Activated T-helper 2 cell treated with anti-CD3 and anti-CD28 coated beads, Interferon-gamma antibody, Interleukin-2, Interleukin-4, amounts not matched to agents 10 μg/mL and 5 μg/mL and 100 μg/mL, durations not matched to agents 14 hours and 24 hours and 36 hours (primary cell): ENCODE results near the gene ATCAY. TPM values are rescaled to one million over a fixed set of nuclear protein-coding genes. Genes with fewer than 3 reads are reported as not detected.
"Not testable (repeated sequence)": the region's sequence is repeated elsewhere in the genome, so short reads cannot be mapped to it uniquely, and the experiment has no call there.

Experiments used
- DNase-seq: peaks from one replicate; pipeline ENCODE4 v3.0.0; 2021; ENCODE audit warnings: low spot score
- H3K27ac Mint-ChIP-seq: one replicate; pipeline ENCODE4 v1.8.0; 2021; ENCODE audit warnings: mixed read lengths
- H3K27me3 Mint-ChIP-seq: one replicate; pipeline ENCODE4 v1.8.0; 2021; ENCODE audit warnings: low read depth, mixed read lengths
- H3K36me3 Mint-ChIP-seq: one replicate; pipeline ENCODE4 v1.8.0; 2021; ENCODE audit warnings: low read depth, mixed read lengths
- H3K4me1 Mint-ChIP-seq: one replicate; pipeline ENCODE4 v1.8.0; 2021; ENCODE audit warnings: low read depth, mixed read lengths
- H3K4me3 Mint-ChIP-seq: one replicate; pipeline ENCODE4 v1.8.0; 2021; ENCODE audit warnings: low read depth, mild to moderate bottlenecking, moderate library complexity, mixed read lengths
- H3K9me3 Mint-ChIP-seq: one replicate; pipeline ENCODE4 v1.8.0; 2021; ENCODE audit warnings: mixed read lengths
- intact Hi-C: fragments of 100-400 bp; cut with micrococcal nuclease; formaldehyde crosslinking; loops from one replicate; pipeline ENCODE4 v1.15.1; 2023
- total RNA-seq: library from RNA; stranded (reverse); gene quantifications from 2 replicates; pipeline ENCODE4 v1.2.3, GENCODE V29; 2022

The ATCAY gene
- total RNA-seq, 1 donor from 2014 or later: not detected

DNA sequence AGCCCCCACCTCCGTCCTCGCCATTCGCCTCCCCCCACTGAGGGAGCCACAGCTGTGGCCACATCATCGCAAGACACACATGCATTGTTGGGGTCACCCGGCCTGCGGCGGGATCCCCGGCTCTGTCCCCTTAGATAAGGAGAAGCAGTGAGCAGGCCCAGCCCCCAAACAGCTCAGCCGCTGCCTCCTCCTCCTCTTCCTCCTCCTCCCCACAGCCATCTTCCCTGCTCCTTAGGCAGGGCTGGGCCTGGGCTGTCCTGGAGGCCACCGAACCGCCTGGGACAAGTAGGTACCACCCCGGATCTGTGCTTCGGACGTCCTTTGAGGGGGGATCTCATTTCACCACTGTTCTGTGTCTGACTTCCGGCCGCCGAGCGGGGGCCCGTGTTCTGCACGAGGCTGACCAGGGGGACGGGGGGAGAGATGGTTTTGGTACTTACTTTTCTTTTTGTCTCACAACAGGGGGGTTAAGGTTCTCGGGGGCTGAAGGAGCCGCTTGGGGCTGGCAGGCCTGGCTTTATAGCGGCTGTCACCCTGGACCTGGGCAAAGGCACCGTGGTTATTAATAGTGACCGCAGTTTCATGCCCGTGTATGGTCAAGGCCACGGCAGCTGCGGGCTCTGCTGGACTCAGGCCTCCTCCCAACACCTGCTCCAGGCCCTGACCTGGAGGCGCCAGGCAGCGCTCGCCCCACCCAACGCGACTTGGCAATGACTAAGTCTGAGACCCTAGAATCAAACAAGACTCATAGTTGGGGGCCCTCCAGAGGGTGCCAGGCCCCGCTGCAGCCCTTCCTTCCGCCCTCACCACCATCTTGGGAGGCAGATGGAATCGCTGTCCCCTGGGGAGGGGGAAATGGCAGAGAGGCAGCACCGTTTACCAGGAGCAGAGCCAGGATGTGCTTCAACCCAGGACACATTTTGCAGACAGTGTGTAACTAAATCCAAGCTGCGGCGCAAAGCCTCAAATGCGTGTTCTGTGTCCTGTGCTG, 70.7 kb downstream of the ATCAY start:
- Mint-ChIP-seq H3K9me3 (no peaks in the 10 kb centered on the region), H3K36me3 (no peaks in the 10 kb centered on the region), H3K27ac (no peak overlapping the region), H3K27me3 (no peaks in the 10 kb centered on the region), H3K4me1 (no peaks in the 10 kb centered on the region), H3K4me3 (no peak overlapping the region)
- intact Hi-C loops: no loop called here
- DNase-seq: no peak

GRCh38 chr19:3952755-3953276, 72.3 kb downstream of the ATCAY start:
- H3K27me3 Mint-ChIP-seq, H3K36me3 Mint-ChIP-seq, H3K4me1 Mint-ChIP-seq, intact Hi-C loops, H3K4me3 Mint-ChIP-seq, H3K9me3 Mint-ChIP-seq, H3K27ac Mint-ChIP-seq, DNase-seq: not testable (repeated sequence)

GRCh38 chr19:3954107-3954506, 73.6 kb downstream of the ATCAY start:
- intact Hi-C loops: no loop called here
- no peak for DNase-seq
- Mint-ChIP-seq H3K27me3 (no peaks in the 10 kb centered on the region), H3K36me3 (peaks cover 4% of the 10 kb centered on the region), H3K9me3 (no peaks in the 10 kb centered on the region), H3K4me3 (no peak overlapping the region), H3K27ac (no peak overlapping the region), H3K4me1 (no peaks in the 10 kb centered on the region)

- H3K9me3 Mint-ChIP-seq, H3K27ac Mint-ChIP-seq, H3K36me3 Mint-ChIP-seq, H3K4me1 Mint-ChIP-seq, DNase-seq, intact Hi-C loops, H3K27me3 Mint-ChIP-seq, H3K4me3 Mint-ChIP-seq: not testable (repeated sequence)
Observed at GRCh38 chr19:3955276-3955675, 74.8 kb downstream of the ATCAY start.

- H3K9me3 Mint-ChIP-seq: no peaks in the 10 kb centered on the region
- intact Hi-C loops: no loop called here
- no peak for DNase-seq
- no peaks in the 10 kb centered on the region for H3K4me1 Mint-ChIP-seq
- no peak overlapping the region for H3K4me3 Mint-ChIP-seq
- H3K36me3 Mint-ChIP-seq: peaks cover 10% of the 10 kb centered on the region
- H3K27ac Mint-ChIP-seq: no peak overlapping the region
- H3K27me3 Mint-ChIP-seq: no peaks in the 10 kb centered on the region
Observed at GRCh38 chr19:3955688-3956087, 75.2 kb downstream of the ATCAY start.

DNA sequence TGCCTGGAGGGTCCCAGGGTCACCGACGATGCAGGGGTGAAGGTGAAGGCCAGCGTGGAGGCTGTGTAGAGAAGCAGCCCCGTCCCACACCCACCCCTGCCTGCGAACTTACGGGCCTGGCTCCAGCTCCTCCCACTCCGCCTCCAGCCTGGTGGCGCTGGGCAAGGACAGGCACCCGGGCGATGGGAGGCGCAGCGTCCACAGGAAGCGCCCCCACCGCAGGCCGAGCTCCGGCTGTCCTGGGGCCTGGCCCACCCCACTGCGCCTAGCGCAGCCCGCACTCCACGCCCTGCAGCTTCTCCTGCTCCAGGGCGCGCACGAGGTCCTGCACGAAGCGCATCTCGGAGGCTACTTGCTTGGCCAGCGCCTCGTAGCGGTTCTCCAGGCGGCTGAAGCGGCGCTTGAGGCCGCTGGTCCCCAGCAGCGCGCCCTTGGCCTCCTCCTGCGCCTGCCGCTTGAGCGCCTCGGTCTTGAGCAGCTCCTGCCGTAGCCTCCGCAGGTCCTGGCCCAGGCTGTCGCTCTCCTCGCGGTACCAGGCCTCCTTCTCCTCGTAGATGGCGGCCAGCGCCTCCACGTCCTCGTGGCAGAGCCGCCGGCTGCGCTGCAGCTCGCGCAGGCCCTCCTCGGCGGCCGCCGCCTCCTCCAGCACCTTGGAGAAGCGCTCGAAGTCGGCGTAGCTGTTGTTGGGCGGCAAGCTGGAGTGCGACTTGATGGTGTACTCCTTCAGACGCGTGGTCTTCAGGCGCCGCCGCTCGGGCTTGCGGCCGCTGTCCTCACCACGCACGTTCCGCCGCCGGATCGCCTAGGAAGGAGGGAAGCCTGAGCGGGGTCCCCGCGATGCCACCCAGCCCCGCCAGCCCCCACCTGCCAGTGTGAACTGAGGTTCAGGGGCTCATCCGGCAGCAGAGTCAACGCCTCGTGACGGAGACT, 78.6 kb downstream of the ATCAY start:
- Mint-ChIP-seq H3K36me3 (peaks cover 25% of the 10 kb centered on the region), H3K9me3 (no peaks in the 10 kb centered on the region), H3K27me3 (no peaks in the 10 kb centered on the region), H3K4me3 (no peak overlapping the region), H3K4me1 (no peaks in the 10 kb centered on the region), H3K27ac (no peak overlapping the region)
- intact Hi-C loops: no loop called here
- DNase-seq: no peak

- Mint-ChIP-seq H3K36me3 (peaks cover 29% of the 10 kb centered on the region), H3K4me1 (no peaks in the 10 kb centered on the region), H3K27ac (no peak overlapping the region), H3K27me3 (no peaks in the 10 kb centered on the region), H3K9me3 (no peaks in the 10 kb centered on the region), H3K4me3 (no peak overlapping the region)
- intact Hi-C loops: no loop called here
- no peak for DNase-seq
Observed at GRCh38 chr19:3959766-3960131, 79.3 kb downstream of the ATCAY start.

DNA sequence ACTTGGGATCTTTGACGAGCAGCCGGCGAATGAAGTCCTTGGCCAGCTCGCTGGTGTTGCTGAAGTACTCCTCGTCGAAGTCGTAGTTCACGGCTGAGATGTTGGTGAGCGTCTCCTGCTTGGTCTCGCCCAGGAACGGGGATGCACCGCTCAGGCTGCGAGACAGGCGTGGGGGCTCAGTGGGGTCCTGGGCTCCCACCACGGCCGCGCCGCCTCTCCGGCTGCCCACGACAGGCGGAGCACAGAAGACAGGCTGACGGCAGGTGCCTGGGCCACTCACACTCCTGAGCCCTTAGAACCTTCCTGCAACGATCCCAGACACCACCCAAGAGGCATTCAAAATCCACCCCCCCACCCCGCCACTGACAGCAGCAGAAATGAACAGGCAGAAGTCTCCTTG, 80.5 kb downstream of the ATCAY start:
- H3K27me3 Mint-ChIP-seq: no peaks in the 10 kb centered on the region

GRCh38 chr19:3963458-3964255, 83.2 kb downstream of the ATCAY start:
- no peaks in the 10 kb centered on the region for H3K27me3 Mint-ChIP-seq
- H3K9me3 Mint-ChIP-seq: no peaks in the 10 kb centered on the region
- intact Hi-C loops: no loop called here
- H3K4me3 Mint-ChIP-seq: no peak overlapping the region
- peaks cover 42% of the 10 kb centered on the region for H3K36me3 Mint-ChIP-seq
- H3K4me1 Mint-ChIP-seq: no peaks in the 10 kb centered on the region
- DNase-seq: no peak
- no peak overlapping the region for H3K27ac Mint-ChIP-seq

More for the DNA sequence above, 80.5 kb downstream of the ATCAY start:
- no peaks in the 10 kb centered on the region for H3K4me1 Mint-ChIP-seq
- peaks cover 35% of the 10 kb centered on the region for H3K36me3 Mint-ChIP-seq
- no peak overlapping the region for H3K27ac Mint-ChIP-seq
- H3K9me3 Mint-ChIP-seq: no peaks in the 10 kb centered on the region
- no peak overlapping the region for H3K4me3 Mint-ChIP-seq
- intact Hi-C loops: no loop called here
- no peak for DNase-seq

DNA sequence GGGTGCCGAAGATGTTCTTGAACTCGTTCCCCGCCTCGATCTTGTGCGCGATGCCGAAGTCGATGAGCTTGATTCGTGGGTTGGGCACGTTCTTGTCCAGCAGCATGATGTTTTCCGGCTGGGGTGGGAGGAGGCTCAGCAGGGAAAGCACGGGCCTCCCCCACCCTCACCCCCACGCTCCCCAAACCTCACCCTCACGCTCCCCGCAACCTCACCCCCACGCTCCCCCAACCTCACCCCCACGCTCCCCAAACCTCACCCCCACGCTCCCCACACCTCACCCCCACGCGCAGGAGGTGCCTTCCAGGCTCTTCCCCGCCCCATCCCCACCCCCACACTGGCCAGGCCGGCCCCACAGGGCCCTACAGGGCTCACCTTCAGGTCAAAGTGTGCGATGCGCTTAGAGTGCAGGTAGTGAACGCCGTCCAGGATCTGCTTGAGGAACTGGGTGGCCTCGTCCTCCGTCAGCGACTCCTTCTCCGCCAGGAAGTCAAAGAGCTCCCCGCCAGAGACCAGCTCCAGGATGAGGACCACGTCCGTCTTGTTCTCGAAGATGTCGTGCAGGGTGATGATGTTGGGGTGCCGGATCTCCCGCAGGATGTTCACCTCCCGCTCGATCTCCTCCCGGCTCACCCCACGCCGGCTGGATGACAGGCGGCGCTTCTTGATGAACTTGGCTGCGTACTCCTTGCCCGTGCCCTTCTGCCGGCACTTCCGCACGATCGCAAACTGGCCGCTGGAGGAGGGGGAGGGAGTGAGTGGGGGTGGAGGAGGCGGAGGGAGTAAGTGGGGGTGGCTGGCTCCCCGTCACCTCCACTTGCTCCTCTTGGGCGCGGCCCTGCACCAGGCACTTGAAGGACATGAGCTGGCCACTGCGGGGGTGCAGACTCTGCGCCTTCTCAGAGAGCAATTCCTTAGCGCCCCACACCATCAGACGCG, 84.0 kb downstream of the ATCAY start:
- H3K27ac Mint-ChIP-seq: no peak overlapping the region

DNA sequence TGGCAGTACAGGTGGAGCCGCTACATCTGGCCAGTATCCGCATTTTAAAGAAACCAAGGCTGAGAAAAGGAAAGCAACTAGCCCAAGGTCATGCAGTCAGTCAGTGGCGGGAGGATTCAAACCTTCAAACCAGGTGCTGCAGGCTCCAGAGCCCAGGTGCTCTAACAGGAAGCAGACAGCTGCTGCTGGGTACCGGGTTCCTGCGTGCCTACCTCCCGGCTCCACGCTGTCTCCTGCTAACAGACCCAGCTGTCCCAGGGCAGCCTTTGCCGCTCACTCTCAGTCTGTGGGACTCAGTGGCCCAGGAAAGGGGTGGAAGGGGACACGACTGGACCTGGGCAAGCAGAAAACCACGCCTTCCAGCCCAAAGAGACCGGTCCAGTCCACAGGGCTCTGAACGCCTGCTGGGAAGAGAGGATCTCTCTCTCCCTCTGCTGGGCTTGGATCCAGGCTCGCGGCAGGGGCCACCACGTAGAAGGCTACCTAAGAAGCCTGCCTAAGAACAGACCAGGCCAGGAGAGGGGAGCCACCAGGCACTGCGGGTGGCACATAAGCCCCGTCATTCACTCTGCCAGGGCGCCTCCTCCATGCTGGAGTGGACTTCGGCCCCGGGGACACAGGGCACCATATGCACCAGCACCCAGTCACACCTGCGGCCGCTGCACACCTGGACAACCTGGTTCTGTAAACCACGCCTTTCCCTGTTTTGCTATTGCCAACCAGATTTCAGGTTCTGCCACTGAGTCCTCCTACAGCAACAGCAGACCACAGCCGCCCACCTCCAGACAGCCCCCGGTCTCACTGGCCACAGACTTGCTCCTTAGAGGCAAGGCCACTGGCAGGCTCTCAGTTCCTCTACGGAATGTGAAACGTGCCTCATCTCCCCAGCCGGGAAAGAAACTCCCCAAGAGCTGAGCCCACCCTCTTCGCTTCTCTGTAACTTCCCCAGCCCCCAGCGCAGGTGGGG, 85.8 kb downstream of the ATCAY start:
- intact Hi-C loops: no loop called here
- peaks cover 52% of the 10 kb centered on the region for H3K36me3 Mint-ChIP-seq
- no peak for DNase-seq

More for the DNA sequence above, 84.0 kb downstream of the ATCAY start:
- Mint-ChIP-seq H3K36me3 (peaks cover 51% of the 10 kb centered on the region), H3K4me3 (no peak overlapping the region), H3K9me3 (no peaks in the 10 kb centered on the region), H3K27me3 (no peaks in the 10 kb centered on the region), H3K4me1 (peaks cover 4% of the 10 kb centered on the region)
- intact Hi-C loops: no loop called here
- DNase-seq: no peak

More for the DNA sequence above, 85.8 kb downstream of the ATCAY start:
- Mint-ChIP-seq H3K27me3 (no peaks in the 10 kb centered on the region), H3K4me3 (no peak overlapping the region), H3K4me1 (peaks cover 16% of the 10 kb centered on the region), H3K9me3 (no peaks in the 10 kb centered on the region), H3K27ac (no peak overlapping the region)
